GM12878 (cell line): ENCODE results near the gene NUP210. TPM values are rescaled to one million over a fixed set of nuclear protein-coding genes. Genes with fewer than 3 reads are reported as not detected.

Source experiments
- ATAC-seq: fragments of 200-7000 bp; cut with Tn5 transposase; 3 replicates; pipeline ENCODE4 v1.9.1; 2020; ENCODE audit warnings: mild to moderate bottlenecking, moderate library complexity
- BruUV-seq: library from RNA; stranded (reverse); fragments of 400-500 nt; replicated peaks from 2 replicates; lab custom pipeline; 2021; lab: Mats Ljungman, UMichigan
- CTCF ChIA-PET: fragments of 300-600 bp; sonication (Branson Sonifier 250); formaldehyde crosslinking; extraction: SDS; loops from one replicate; lab custom pipeline; 2021; ENCODE audit warnings: inconsistent platforms; lab: Yijun Ruan, JAX
- POLR2A ChIA-PET: fragments of 350-600 bp; formaldehyde crosslinking; extraction: SDS; loops from one replicate; lab custom pipeline; 2021; ENCODE audit warnings: inconsistent platforms; lab: Charles Lee
- RAD21 ChIA-PET: fragments of 300-600 bp; sonication (Branson Sonifier 250); formaldehyde crosslinking; loops from one replicate; lab custom pipeline; 2023; ENCODE audit warnings: antibody characterized with exemption; ENCODE audit not compliant: unreplicated experiment; lab: Charles Lee
- SMC1A ChIA-PET: fragments of 300-600 bp; sonication (Branson Sonifier 250); formaldehyde crosslinking; loops from one replicate; lab custom pipeline; 2023; ENCODE audit not compliant: unreplicated experiment, uncharacterized antibody; lab: Charles Lee
- DNase-seq: peaks from one replicate; pipeline ENCODE4 v3.0.0-alpha.2; 2011; ENCODE audit warnings: low read depth, low spot score
- FAIRE-seq: peaks from 3 replicates; lab custom pipeline; 2011; peaks lifted over from hg19 to GRCh38; lab: Jason Lieb, UNC
- H2AFZ ChIP-seq: 2 replicates; pipeline ENCODE4 v1.6.0; 2011; ENCODE audit warnings: low read depth, low read length, control low read depth; ENCODE audit not compliant: control insufficient read depth
- H3K27ac ChIP-seq: 2 replicates; pipeline ENCODE4 v1.5.1; 2011; ENCODE audit warnings: control low read depth; ENCODE audit not compliant: control insufficient read depth, insufficient read depth
- H3K27me3 ChIP-seq, 2 experiments: replicated peaks in 1 of 2; 2 replicates each; pipeline versions ENCODE4 v1.6.0 to v1.6.1; 2011; ENCODE audit warnings: low read length in 1 of 2; ENCODE audit not compliant: control insufficient read depth in 2 of 2, insufficient read depth in 2 of 2
- H3K36me3 ChIP-seq, 2 experiments: 2 replicates each; pipeline ENCODE4 v1.5.1; 2011; ENCODE audit warnings: low read length in 1 of 2; ENCODE audit not compliant: control insufficient read depth in 2 of 2, insufficient read depth in 2 of 2
- H3K4me1 ChIP-seq: 2 replicates; pipeline ENCODE4 v1.6.1; 2011; ENCODE audit warnings: mild to moderate bottlenecking, low read length, moderate library complexity, mixed read lengths; ENCODE audit not compliant: control insufficient read depth, insufficient read depth
- H3K4me2 ChIP-seq: 2 replicates; pipeline ENCODE4 v1.6.0; 2011; ENCODE audit warnings: control low read depth; ENCODE audit not compliant: control insufficient read depth, insufficient read depth
- H3K4me3 ChIP-seq: fragments of 200-600 bp; sonication (generic); 2 replicates; pipeline ENCODE4 v1.5.1; 2016
- H3K79me2 ChIP-seq: 2 replicates; pipeline ENCODE4 v1.6.0; 2011; ENCODE audit warnings: low read length; ENCODE audit not compliant: control insufficient read depth, insufficient read depth
- H3K9ac ChIP-seq: 2 replicates; pipeline ENCODE4 v1.8.0; 2011; ENCODE audit warnings: low read length, control low read depth, mixed read lengths; ENCODE audit not compliant: control insufficient read depth, insufficient read depth
- H3K9me3 ChIP-seq: replicated peaks from 3 replicates; pipeline ENCODE4 v1.5.1; 2011; ENCODE audit warnings: mild to moderate bottlenecking, low read length; ENCODE audit not compliant: control insufficient read depth, insufficient read depth
- H4K20me1 ChIP-seq: 2 replicates; pipeline ENCODE4 v1.6.0; 2011; ENCODE audit not compliant: control insufficient read depth, insufficient read depth
- BCL11A ChIP-seq: IDR thresholded peaks from 2 replicates; pipeline ENCODE4 v1.6.1; 2011; ENCODE audit warnings: low read depth, low read length
- BMI1 ChIP-seq: fragments of 450-650 bp; IDR thresholded peaks from 2 replicates; pipeline ENCODE4 v1.6.1; 2016; ENCODE audit warnings: mild to moderate bottlenecking, moderate library complexity, borderline replicate concordance
- ETV6 ChIP-seq, 2 experiments: fragments of 450-650 bp in 1 of 2; IDR thresholded peaks in 1 of 2; conservative IDR thresholded peaks in 1 of 2; 2 replicates each; pipeline ENCODE4 v1.6.1; 2014; ENCODE audit warnings: antibody characterized with exemption in 1 of 2, borderline replicate concordance in 1 of 2, low read depth in 1 of 2, mild to moderate bottlenecking in 1 of 2, moderate library complexity in 1 of 2
- IKZF1 ChIP-seq: fragments of 450-650 bp; conservative IDR thresholded peaks from 2 replicates; pipeline ENCODE4 v1.6.1; 2017; ENCODE audit warnings: antibody characterized with exemption, mild to moderate bottlenecking
- IRF4 ChIP-seq: IDR thresholded peaks from 2 replicates; pipeline ENCODE4 v1.6.1; 2011; ENCODE audit warnings: low read depth, low read length
- MEF2B ChIP-seq: fragments of 450-650 bp; IDR thresholded peaks from 2 replicates; pipeline ENCODE4 v1.6.1; 2018; ENCODE audit warnings: mild to moderate bottlenecking, moderate library complexity; ENCODE audit not compliant: partially characterized antibody, poor library complexity, severe bottlenecking
- POLR2AphosphoS2 ChIP-seq: IDR thresholded peaks from 2 replicates; pipeline ENCODE4 v1.6.1; 2011; ENCODE audit warnings: low read depth, mild to moderate bottlenecking, low read length, improper control_type of control experiment, moderate library complexity
- POLR2AphosphoS5 ChIP-seq: IDR thresholded peaks from 2 replicates; pipeline ENCODE4 v1.6.1; 2011; ENCODE audit warnings: mild to moderate bottlenecking, low read length, inconsistent platforms
- TAF1 ChIP-seq: IDR thresholded peaks from 2 replicates; pipeline ENCODE4 v1.6.1; 2011; ENCODE audit warnings: mild to moderate bottlenecking, low read depth, low read length, borderline replicate concordance
- ZBTB33 ChIP-seq: fragments of 450-650 bp; IDR thresholded peaks from 2 replicates; pipeline ENCODE4 v1.6.1; 2017; ENCODE audit warnings: mild to moderate bottlenecking
- WGBS: methylation state at CpG from one replicate; pipeline ENCODE4 v1.1.6; 2016; ENCODE audit warnings: low lambda C conversion rate; ENCODE audit not compliant: insufficient replicate concordance, insufficient coverage; ENCODE audit errors: missing lambda C conversion rate; 5-methylcytosine and 5-hydroxymethylcytosine counted together
- in situ Hi-C: fragments of 300-500 bp; cut with MboI; formaldehyde crosslinking; loops from 9 replicates; pipeline ENCODE4 v1.14.3; 2018; ENCODE audit warnings: mixed read lengths
- intact Hi-C: fragments of 100-400 bp; cut with micrococcal nuclease; formaldehyde crosslinking; loops from one replicate; pipeline ENCODE4 v1.14.2; 2022; ENCODE audit not compliant: unreplicated experiment
- polyA plus RNA-seq, 11 experiments: library from polyadenylated mRNA; depleted of rRNA in 4 of 11; unstranded in 6 of 11; stranded (reverse) in 5 of 11; fragments of >200 nt; fragmentation: Nextera tagmentation in 4 of 11; fragmentation: Illumina TruSeq in 1 of 11; extraction: Ambion mirVana in 4 of 11; extraction: Trizol in 1 of 11; gene quantifications; 1 replicate in 1 of 11; 2 replicates in 10 of 11; pipeline versions ENCODE4 v1.2.1 to v1.2.3, GENCODE V29; 2011 to 2016; ENCODE audit warnings: inconsistent platforms in 2 of 11, missing spikeins in 2 of 11, low read depth in 1 of 11
- total RNA-seq, 4 experiments: library from RNA; depleted of rRNA in 3 of 4; stranded (reverse); fragments of >200 nt in 3 of 4; fragmentation: Illumina TruSeq in 1 of 4; extraction: Trizol in 1 of 4; gene quantifications; 2 replicates each; pipeline versions ENCODE4 v1.2.1 to v1.2.3, GENCODE V29; 2013 to 2021
- TF ChIP-seq, protein P1 (sequence below): IDR thresholded peaks from 2 replicates; pipeline ENCODE4 v1.6.1; 2012; ENCODE audit warnings: low read depth, low read length, improper control_type of control experiment
- TF ChIP-seq, protein P2 (sequence below): IDR thresholded peaks from 2 replicates; pipeline ENCODE4 v1.6.1; 2011; ENCODE audit warnings: low read depth, low read length, improper control_type of control experiment, borderline replicate concordance

NUP210 gene
- total and polyA plus RNA-seq, 10 of the 15 experiments (the other 5 are each of a cell fraction or from before 2014, with no cell fraction given) = 2.9 to 150 (median 76.0) TPM

GRCh38 chr3:13338231-13338630 is 81.9 kb downstream of the NUP210 start:
- in situ Hi-C loops (no loop called here), intact Hi-C loops (loop anchor here (10.0 kb wide), 1 partner anchor 243 kb away; no protein-coding TSS in a partner anchor)
- ATAC-seq = no peak
- H3K9me3 ChIP-seq = no peaks in the 10 kb centered on the region
- SMC1A ChIA-PET = no interaction called here
- H2AFZ ChIP-seq = no peak overlapping the region
- TF ChIP-seq IKZF1 (no peak), ZBTB33 (no peak), POLR2AphosphoS2 (0 out of 2 replicates have a peak, but pooled peaks have one; percentile 9), POLR2AphosphoS5 (no peak)
- TF ChIP-seq, all 136 proteins: peak for 1
- FAIRE-seq = no peak
- Histone ChIP-seq H3K27ac (no peak overlapping the region), H3K9ac (no peak overlapping the region), H3K4me1 (peaks cover 22% of the 10 kb centered on the region), H3K27me3 (no peaks in the 10 kb centered on the region), H3K79me2 (no peaks in the 10 kb centered on the region), H3K4me3 (no peak overlapping the region), H3K36me3 (peaks cover 45 to 56% of the 10 kb centered on the region in 2 experiments), H4K20me1 (no peaks in the 10 kb centered on the region), H3K4me2 (no peak overlapping the region)
- RAD21 ChIA-PET = no interaction called here
- CTCF ChIA-PET = no interaction called here
- BruUV-seq = no TSS peak
- POLR2A ChIA-PET = no interaction called here
- DNase-seq = no peak
- 77% methylated on average over 3 of the region's 3 CpGs for WGBS

- intact Hi-C loops (loop anchor here (10.0 kb wide), 1 partner anchor 242 kb away; no protein-coding TSS in a partner anchor), in situ Hi-C loops (no loop called here)
- Histone ChIP-seq H3K27me3 (no peaks in the 10 kb centered on the region), H3K9me3 (no peaks in the 10 kb centered on the region), H4K20me1 (no peaks in the 10 kb centered on the region), H3K79me2 (no peaks in the 10 kb centered on the region), H3K4me3 (no peak overlapping the region), H3K4me2 (no peak overlapping the region), H3K9ac (no peak overlapping the region), H3K4me1 (peaks cover 39% of the 10 kb centered on the region), H2AFZ (no peak overlapping the region), H3K27ac (no peak overlapping the region), H3K36me3 (peaks cover 37 to 53% of the 10 kb centered on the region in 2 experiments; a peak in 3 of 4 replicates)
- POLR2A ChIA-PET = interaction anchor here (2.2 kb wide), 1 partner anchor 13 kb away, joined by 4 read pairs; no protein-coding TSS in a partner anchor
- no peak for ATAC-seq
- no peak for FAIRE-seq
- 90% methylated on average over 12 of the region's 12 CpGs for WGBS
- RAD21 ChIA-PET = interaction anchor here (2.6 kb wide), 1 partner anchor 116 kb away, joined by 10 read pairs; no protein-coding TSS in a partner anchor
- CTCF ChIA-PET = interaction anchor here (1.2 to 1.3 kb wide), 2 partner anchors 30 to 116 kb away, joined by 3 to 4 read pairs; no protein-coding TSS in a partner anchor
- SMC1A ChIA-PET = interaction anchor here (0.6 to 0.7 kb wide), 2 partner anchors 21 to 116 kb away, joined by 3 read pairs; no protein-coding TSS in a partner anchor
- BruUV-seq = no TSS peak
- DNase-seq = no peak
- TF ChIP-seq TAF1 (no peak), IRF4 (no peak), MEF2B (no peak), BMI1 (no peak), ETV6 (conservative IDR thresholded peaks at IDR 0.05 in 1 of 2, IDR thresholded peaks at IDR 0.05 in 1 of 2; ENCODE audit: borderline replicate concordance in 1 of 2, low read depth in 1 of 2) (no peak), BCL11A (no peak)
- TF ChIP-seq, protein P1, sequence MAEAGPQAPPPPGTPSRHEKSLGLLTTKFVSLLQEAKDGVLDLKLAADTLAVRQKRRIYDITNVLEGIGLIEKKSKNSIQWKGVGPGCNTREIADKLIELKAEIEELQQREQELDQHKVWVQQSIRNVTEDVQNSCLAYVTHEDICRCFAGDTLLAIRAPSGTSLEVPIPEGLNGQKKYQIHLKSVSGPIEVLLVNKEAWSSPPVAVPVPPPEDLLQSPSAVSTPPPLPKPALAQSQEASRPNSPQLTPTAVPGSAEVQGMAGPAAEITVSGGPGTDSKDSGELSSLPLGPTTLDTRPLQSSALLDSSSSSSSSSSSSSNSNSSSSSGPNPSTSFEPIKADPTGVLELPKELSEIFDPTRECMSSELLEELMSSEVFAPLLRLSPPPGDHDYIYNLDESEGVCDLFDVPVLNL = no peak
- TF ChIP-seq, protein P2, sequence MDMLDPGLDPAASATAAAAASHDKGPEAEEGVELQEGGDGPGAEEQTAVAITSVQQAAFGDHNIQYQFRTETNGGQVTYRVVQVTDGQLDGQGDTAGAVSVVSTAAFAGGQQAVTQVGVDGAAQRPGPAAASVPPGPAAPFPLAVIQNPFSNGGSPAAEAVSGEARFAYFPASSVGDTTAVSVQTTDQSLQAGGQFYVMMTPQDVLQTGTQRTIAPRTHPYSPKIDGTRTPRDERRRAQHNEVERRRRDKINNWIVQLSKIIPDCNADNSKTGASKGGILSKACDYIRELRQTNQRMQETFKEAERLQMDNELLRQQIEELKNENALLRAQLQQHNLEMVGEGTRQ = no peak
Observed at GRCh38 chr3:13336592-13336991, 83.5 kb downstream of the NUP210 start.
